Activated T-cell treated with anti-CD3 and anti-CD28 coated beads, Interleukin-2, amount 50 U/mL, for 72 hours (primary cell): ENCODE results near the gene GPRC5C. TPM values are rescaled to one million over a fixed set of nuclear protein-coding genes. Genes with fewer than 3 reads are reported as not detected.

Experiments used
- ATAC-seq, 2 donors: fragments of 150-1000 bp; cut with Tn5 transposase; replicated peaks in 1 of 2; 2 replicates each; pipeline ENCODE4 v1.10.0; 2021; ENCODE audit warnings: moderate library complexity in 2 of 2, mild to moderate bottlenecking in 1 of 2
- DNase-seq, 2 donors: peaks; one replicate each; pipeline ENCODE4 v3.0.0; 2021 to 2022; ENCODE audit warnings: mixed read lengths in 1 of 2
- H3K27ac Mint-ChIP-seq: one replicate; pipeline ENCODE4 v1.8.0; 2022; ENCODE audit warnings: mild to moderate bottlenecking, moderate library complexity, mixed read lengths
- H3K27me3 Mint-ChIP-seq: one replicate; pipeline ENCODE4 v1.8.0; 2022; ENCODE audit warnings: low read depth, mixed read lengths
- H3K36me3 Mint-ChIP-seq, 2 donors: one replicate each; pipeline ENCODE4 v1.8.0; 2022; ENCODE audit warnings: mixed read lengths in 2 of 2, mild to moderate bottlenecking in 1 of 2; ENCODE audit not compliant: insufficient read depth in 2 of 2
- H3K4me1 Mint-ChIP-seq: one replicate; pipeline ENCODE4 v1.8.0; 2022; ENCODE audit warnings: low read depth, mixed read lengths
- H3K4me3 Mint-ChIP-seq, 2 donors: one replicate each; pipeline ENCODE4 v1.8.0; 2022; ENCODE audit warnings: mild to moderate bottlenecking in 2 of 2, mixed read lengths in 2 of 2, moderate library complexity in 2 of 2
- H3K9me3 Mint-ChIP-seq, 2 donors: one replicate each; pipeline ENCODE4 v1.8.0; 2022; ENCODE audit warnings: mixed read lengths in 2 of 2
- total RNA-seq, 2 donors: library from RNA; stranded (reverse); gene quantifications; one replicate each; pipeline ENCODE4 v1.2.3, GENCODE V29; 2022

The GPRC5C gene
- total RNA-seq, 2 donors from 2014 or later = 1.3 to 2.3 TPM

DNA sequence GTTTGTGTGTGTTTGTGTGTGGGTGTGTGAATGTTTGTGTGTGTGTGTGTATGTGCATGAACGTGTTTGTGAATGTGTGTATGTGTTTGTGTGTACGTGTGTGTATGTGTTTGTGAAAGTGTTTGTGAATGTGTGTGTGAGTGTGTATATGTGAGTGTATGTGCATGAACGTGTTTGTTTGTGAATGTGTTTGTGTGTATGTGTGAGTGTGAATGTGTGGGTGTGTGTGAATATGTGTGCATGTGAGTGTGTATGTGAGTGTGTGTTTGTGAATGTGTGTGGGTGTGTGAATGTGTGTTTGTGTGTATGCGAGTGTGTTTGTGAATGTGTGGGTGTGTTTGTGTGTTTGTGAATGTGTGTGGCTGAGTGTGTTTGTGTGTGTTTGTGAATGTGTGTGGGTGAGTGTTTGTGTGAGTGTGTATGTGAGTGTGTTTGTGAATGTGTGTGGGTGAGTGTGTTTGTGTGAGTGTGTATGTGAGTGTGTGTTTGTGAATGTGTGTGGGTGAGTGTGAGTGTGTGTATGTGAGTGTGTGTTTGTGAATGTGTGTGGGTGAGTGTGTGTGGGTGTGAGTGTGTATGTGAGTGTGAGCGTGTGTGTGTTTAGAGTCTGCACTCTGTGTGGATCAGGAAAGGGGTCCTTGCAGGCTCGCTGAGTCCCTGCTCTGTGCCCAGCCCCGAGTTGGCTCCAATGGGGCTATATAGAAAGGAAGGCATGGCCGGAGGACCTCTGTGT is 33.7 kb downstream of the GPRC5C start:
- Mint-ChIP-seq H3K36me3 (no peaks in the 10 kb centered on the region), H3K4me1 (no peaks in the 10 kb centered on the region), H3K27me3 (no peaks in the 10 kb centered on the region), H3K27ac (no peak overlapping the region), H3K9me3 (no peaks in the 10 kb centered on the region), H3K4me3 (no peak overlapping the region)
- DNase-seq (no peak), ATAC-seq (no peak)

DNA sequence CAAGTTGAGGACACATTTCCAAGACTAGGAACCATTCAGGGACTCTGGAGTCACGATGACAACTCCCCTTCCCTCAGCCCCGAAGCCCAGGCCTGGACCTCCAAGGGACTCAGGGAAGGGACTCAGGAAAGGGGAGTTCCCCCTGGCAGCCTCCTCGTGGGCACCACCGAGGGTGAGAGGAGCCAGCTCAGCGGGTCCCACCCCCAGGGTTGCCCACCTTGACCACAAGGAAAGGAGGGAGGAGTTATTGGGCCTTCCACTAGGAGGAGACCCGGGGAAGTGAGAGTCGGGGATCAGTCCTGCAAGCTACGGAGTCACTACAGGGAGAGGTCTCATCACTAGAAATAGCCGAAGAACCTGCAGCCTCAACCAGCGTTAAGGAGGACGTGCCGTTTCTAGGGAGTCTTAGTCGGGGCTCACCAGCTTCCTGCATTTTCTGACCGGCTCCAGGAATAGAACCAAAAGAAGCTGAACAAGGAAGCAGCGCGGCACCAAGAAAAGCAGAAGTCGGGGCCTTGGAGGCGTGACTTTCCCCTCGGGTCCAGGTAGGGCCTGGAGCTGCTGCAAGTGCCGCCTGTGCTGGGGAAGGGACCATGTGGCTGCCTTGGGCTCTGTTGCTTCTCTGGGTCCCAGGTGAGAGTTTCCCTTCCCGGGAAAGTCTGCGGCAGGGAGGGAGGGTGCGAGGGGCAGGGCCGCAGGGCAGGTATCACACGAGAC is 34.4 kb downstream of the GPRC5C start, which contains the start of gene CD300A:
CD300A (plus strand) TSS at position 524 of the 717 bp plus-strand sequence; CDS start at position 594, 70 bp downstream.
- Mint-ChIP-seq H3K27ac (no peak within 1 kb of the TSS), H3K4me1 (peaks cover 4% of the 10 kb centered on the region), H3K4me3 (peak within 1 kb of the TSS in 1 of 2 donors; percentile 72), H3K9me3 (no peaks in the 10 kb centered on the region), H3K27me3 (no peaks in the 10 kb centered on the region), H3K36me3 (no peaks in the 10 kb centered on the region)
- no peak for ATAC-seq
- peak in 1 of 2 donors; percentile 18 for DNase-seq

DNA sequence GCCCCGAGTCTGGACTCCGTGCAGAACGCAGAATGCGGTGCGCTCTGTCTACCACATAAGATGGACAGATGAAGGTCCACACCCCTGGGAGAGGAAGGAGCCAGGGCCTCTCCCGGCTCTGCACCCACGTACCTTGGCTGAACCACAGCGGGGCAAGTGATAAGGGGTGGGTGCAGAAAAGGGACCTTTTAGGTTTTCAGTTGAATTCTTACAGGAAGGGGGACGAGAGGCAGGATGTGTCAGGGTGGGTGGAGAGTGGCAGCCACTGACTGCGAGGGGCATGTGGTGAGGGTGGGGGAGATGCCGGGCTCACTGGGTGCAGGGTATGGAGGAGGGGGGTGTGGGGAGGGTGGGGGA is 34.9 kb downstream of the GPRC5C start:
- no peak overlapping the region for H3K27ac Mint-ChIP-seq

DNA sequence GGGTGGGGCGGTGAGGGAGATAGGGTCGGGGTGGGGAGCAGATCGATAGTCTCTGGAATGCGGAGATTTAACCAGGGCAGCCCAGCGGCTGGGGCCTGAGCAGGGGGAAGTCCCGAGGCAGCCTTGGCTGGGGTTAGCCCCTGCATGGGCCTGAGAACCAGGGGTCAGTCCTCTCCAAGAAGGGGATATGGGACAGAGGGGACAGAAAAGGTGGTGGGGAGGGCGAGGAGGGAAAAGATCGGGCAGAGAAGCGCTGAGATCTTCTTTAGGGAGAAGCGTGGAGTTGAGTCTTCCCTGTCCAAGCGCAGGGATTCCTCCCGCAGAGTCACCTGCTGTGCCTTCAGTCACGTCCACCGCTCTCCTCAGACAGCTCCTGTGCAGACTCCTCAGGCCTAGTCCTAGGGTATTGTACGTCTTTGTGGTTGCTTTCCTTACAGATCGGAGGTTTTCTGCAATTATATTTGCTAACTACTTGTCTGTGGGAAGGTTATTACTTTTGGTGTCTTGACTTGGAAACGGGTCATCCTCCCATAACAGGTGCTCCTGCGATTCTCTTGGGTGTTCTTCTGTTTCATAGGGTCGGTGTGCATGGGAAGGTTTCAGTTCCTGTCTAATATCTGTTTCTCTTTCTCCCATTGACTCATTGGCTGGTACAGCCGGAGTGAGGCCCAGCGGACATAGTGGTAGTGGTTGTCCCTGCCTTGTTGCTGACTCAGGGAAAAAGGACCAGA is 35.5 kb downstream of the GPRC5C start:
- DNase-seq (no peak), ATAC-seq (no peak)

More for the DNA sequence above, 34.9 kb downstream of the GPRC5C start:
- H3K4me1 Mint-ChIP-seq = peaks cover 10% of the 10 kb centered on the region
- no peaks in the 10 kb centered on the region for H3K27me3 Mint-ChIP-seq
- no peaks in the 10 kb centered on the region for H3K9me3 Mint-ChIP-seq
- ATAC-seq (no peak), DNase-seq (no peak)
- H3K36me3 Mint-ChIP-seq = no peaks in the 10 kb centered on the region
- peak overlapping the region in 1 of 2 donors; percentile 66 for H3K4me3 Mint-ChIP-seq

DNA sequence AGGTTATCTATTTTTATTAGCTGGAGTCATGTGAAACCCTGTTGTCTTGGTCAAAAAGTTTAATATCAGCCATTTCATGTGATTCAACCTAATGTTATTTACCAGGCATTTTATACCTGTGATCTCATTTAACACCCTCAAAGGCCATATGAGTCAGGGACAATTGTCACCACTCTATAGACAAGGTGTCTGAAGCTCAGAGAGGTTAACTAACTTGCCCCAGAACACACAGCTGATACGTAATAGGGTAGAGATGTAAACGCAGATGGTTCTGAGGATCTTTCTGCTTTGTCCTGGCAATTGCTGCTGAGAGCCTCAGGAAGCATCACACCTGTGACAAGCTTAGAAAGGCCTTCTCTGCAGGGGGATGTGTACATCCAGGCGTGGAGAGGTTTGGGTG is 39.5 kb downstream of the GPRC5C start:
- Mint-ChIP-seq H3K4me3 (no peak overlapping the region), H3K9me3 (peaks cover 7% of the 10 kb centered on the region in 2 donors), H3K36me3 (peaks cover 11 to 14% of the 10 kb centered on the region in 2 donors), H3K27me3 (no peaks in the 10 kb centered on the region), H3K4me1 (peaks cover 28% of the 10 kb centered on the region), H3K27ac (peak overlapping the region; percentile 8)
- DNase-seq (no peak), ATAC-seq (no peak)

More for the DNA sequence above, 35.5 kb downstream of the GPRC5C start:
- Mint-ChIP-seq H3K4me3 (peak overlapping the region in 1 of 2 donors; percentile 72), H3K9me3 (no peaks in the 10 kb centered on the region), H3K27me3 (no peaks in the 10 kb centered on the region), H3K27ac (peak overlapping the region; percentile 8), H3K36me3 (no peaks in the 10 kb centered on the region), H3K4me1 (peaks cover 10% of the 10 kb centered on the region)

DNA sequence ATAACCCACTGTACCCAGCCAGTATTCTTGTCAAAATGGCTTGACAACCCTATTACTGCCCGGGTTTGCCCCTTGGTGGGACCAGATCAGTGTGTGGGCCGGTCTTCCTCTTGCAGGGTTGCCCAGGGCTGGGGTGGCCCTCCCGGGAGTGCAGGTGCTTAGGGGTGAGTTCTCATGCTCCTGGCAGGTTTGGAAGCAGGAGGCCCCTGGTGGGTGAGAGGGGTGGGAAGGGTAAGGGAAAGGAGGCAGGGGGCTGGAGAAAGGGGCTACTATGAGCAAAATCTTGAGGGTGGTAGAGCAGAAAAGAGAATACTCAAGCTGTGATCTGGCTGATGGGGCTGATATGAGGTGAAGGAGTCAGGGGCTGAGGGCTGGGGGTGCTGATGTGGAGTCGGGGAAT is 41.0 kb downstream of the GPRC5C start:
- H3K27ac Mint-ChIP-seq = no peak overlapping the region
- DNase-seq = no peak
- peaks cover 11 to 20% of the 10 kb centered on the region in 2 donors for H3K36me3 Mint-ChIP-seq
- ATAC-seq = no peak
- no peak overlapping the region for H3K4me3 Mint-ChIP-seq
- H3K9me3 Mint-ChIP-seq = peaks cover 9 to 14% of the 10 kb centered on the region in 2 donors
- no peaks in the 10 kb centered on the region for H3K27me3 Mint-ChIP-seq
- peaks cover 32% of the 10 kb centered on the region for H3K4me1 Mint-ChIP-seq

DNA sequence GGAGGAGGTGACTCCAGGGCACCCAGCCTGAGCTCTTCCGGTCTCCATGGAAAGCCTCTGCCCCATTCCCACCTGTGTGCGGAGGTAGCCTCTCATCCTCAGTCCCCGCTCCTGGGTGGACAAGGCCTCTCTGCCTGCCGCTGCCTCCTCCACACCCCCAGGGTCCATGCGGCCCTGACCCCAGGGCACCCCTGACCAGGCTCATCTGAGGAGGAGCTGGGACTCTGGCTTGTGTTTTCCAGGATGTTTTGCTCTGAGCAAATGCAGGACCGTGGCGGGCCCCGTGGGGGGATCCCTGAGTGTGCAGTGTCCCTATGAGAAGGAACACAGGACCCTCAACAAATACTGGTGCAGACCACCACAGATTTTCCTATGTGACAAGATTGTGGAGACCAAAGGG is 41.4 kb downstream of the GPRC5C start:
- no peaks in the 10 kb centered on the region for H3K27me3 Mint-ChIP-seq
- peaks cover 9 to 14% of the 10 kb centered on the region in 2 donors for H3K9me3 Mint-ChIP-seq
- H3K36me3 Mint-ChIP-seq = peaks cover 11 to 20% of the 10 kb centered on the region in 2 donors
- H3K4me3 Mint-ChIP-seq = no peak overlapping the region
- H3K4me1 Mint-ChIP-seq = peaks cover 36% of the 10 kb centered on the region
- DNase-seq (no peak), ATAC-seq (no peak)
- peak overlapping the region; percentile 77 for H3K27ac Mint-ChIP-seq

DNA sequence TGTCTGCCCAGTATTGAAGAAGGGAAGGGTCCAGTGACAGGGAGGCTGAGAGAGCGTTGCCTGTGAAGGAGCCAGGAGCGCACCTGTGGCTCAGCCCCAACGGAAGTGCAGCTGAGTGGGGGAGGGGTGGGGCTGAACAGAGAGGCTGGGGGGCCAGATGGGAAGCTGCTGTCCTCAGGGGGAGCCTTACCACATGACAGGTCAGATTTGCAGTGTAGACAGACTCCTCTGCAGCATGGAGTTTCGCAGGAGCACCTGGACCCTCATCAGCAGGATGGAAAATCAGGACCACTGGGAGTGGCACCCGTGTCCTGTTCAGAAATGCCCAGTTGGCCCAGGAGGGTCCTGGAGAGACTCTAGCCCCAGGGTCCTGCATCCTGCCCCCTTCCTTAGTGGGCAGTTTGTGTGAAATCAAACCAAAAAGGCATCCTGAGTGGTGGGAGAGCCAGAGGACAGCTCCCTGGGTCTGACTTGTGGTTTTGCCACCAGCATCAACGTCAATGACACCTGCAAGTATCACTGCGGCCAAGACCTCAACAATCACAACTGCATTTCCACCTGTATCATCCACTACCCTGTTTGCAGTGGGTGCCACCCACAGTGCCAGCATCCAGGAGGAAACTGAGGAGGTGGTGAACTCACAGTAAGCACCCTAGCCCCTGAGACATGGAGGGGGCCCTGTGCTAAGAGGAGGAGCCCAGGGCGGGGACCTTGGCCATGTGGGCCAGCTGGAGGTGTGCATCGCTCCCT is 42.3 kb downstream of the GPRC5C start:
- Mint-ChIP-seq H3K4me1 (peaks cover 45% of the 10 kb centered on the region), H3K36me3 (peaks cover 11 to 20% of the 10 kb centered on the region in 2 donors), H3K27ac (peak overlapping the region; percentile 77), H3K27me3 (no peaks in the 10 kb centered on the region), H3K9me3 (peaks cover 9 to 14% of the 10 kb centered on the region in 2 donors), H3K4me3 (peak overlapping the region in 1 of 2 donors; percentile 68)
- peak in 1 of 2 donors; percentile 21 for ATAC-seq
- DNase-seq = no peak

DNA sequence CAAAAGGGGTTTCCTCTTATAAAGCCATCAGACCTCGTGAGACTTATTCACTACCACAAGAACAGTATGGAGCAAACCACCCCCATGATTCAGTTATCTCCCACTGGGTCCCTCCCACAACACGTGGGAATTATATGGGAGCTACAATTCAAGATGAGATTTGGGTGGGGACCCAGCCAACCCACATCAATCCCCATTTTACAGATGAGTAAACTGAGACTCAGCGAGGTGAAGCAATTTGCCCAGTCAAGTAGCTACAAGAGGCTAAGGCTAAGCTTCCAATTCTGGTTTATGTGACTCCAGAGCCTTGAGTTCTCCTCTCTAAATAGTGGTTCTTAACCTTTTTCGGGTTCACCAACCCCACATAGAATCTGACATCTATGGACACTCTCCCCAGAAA is 43.3 kb downstream of the GPRC5C start:
- ATAC-seq (no peak), DNase-seq (no peak)
- H3K4me1 Mint-ChIP-seq = peaks cover 55% of the 10 kb centered on the region
- no peaks in the 10 kb centered on the region for H3K27me3 Mint-ChIP-seq
- peaks cover 11 to 20% of the 10 kb centered on the region in 2 donors for H3K36me3 Mint-ChIP-seq
- H3K27ac Mint-ChIP-seq = no peak overlapping the region
- peaks cover 9 to 14% of the 10 kb centered on the region in 2 donors for H3K9me3 Mint-ChIP-seq
- H3K4me3 Mint-ChIP-seq = no peak overlapping the region

DNA sequence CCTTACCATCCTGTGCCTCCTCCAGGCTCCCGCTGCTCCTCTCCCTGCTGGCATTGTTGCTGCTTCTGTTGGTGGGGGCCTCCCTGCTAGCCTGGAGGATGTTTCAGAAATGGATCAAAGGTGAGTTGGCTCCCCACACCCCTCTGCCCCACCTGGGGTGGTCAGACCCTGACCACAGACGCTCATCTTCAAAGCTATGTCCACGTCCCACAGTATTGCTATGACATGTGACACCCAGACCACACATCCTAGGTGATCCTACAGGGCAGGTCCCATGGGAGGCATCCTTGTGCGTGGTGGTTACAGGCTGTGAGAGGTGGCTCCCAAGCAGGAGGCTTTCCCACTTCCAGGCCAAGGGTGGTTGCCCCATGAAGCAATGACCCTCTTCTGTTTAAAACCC is 45.5 kb downstream of the GPRC5C start:
- ATAC-seq (no peak), DNase-seq (no peak)
- peaks cover 11 to 20% of the 10 kb centered on the region in 2 donors for H3K36me3 Mint-ChIP-seq
- H3K27me3 Mint-ChIP-seq = no peaks in the 10 kb centered on the region
- no peak overlapping the region for H3K4me3 Mint-ChIP-seq
- H3K27ac Mint-ChIP-seq = no peak overlapping the region
- H3K4me1 Mint-ChIP-seq = peaks cover 53% of the 10 kb centered on the region
- peaks cover 9 to 14% of the 10 kb centered on the region in 2 donors for H3K9me3 Mint-ChIP-seq

DNA sequence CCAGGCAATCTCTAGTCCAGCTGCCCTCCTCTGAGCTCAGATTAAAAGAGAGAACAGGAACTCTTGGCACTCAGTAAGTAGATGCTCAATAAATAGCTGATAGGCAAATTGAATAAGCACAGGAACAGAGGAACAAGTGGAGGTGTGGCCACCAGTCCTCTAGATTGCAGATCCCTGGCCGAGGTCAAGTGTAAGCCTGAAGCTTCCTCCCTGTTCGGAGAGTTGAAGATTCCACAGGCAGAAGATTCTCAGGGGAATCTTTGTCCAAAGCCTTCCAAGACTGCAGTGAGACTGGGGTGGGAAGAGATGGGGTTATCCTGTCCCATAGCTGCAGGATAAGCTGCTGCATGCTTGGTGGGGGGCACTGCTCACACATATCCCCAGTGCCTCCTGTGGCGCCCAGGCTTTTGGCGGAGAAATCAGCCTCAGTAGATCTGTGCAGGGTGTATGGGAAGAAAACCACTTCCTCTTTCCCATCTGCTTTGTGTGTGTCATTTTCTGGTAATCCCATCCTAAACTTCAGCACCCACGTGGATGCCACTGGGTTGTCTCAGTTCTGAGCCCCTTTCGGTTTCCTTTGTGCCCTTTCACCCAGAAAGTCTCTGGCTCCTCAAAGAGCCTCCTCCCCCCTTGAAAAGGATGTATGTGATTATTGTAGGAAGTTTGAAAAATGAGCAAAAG is 46.7 kb downstream of the GPRC5C start:
- Mint-ChIP-seq H3K27ac (peak overlapping the region; percentile 80), H3K4me3 (peak overlapping the region; percentile 45 to 74), H3K4me1 (peaks cover 50% of the 10 kb centered on the region), H3K9me3 (peaks cover 9 to 14% of the 10 kb centered on the region in 2 donors), H3K36me3 (peaks cover 11 to 19% of the 10 kb centered on the region in 2 donors), H3K27me3 (no peaks in the 10 kb centered on the region)
- peak; percentile 83 to 84 for ATAC-seq
- DNase-seq = peak; percentile 36 to 43

DNA sequence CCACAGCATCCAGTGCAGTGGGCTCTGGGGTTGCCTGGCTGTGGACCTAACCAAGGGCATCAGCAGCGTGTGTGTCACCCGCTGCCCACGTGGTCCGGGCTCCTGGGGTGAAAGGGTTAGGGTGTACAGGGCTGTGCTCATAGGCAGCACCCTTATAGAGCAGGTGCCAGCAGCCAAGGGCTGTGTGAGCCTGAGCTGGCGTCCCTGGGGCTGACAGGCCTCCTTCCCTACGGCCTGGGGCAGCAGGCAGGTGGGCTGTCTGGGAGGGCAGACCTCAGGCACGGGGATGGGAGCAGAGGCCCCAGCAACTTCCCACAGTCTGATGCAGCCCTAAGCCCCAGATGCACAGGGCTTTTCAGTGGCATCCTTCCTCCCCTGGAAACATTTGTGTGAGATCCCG is 48.4 kb downstream of the GPRC5C start:
- ATAC-seq (no peak), DNase-seq (no peak)
- H3K4me1 Mint-ChIP-seq = peaks cover 35% of the 10 kb centered on the region
- H3K36me3 Mint-ChIP-seq = peaks cover 5 to 10% of the 10 kb centered on the region in 2 donors
- H3K27ac Mint-ChIP-seq = no peak overlapping the region
- peaks cover 7 to 11% of the 10 kb centered on the region in 2 donors for H3K9me3 Mint-ChIP-seq
- no peaks in the 10 kb centered on the region for H3K27me3 Mint-ChIP-seq
- H3K4me3 Mint-ChIP-seq = peak overlapping the region in 1 of 2 donors; percentile 52
